Hepatocyte (in vitro differentiated cells): ENCODE data around the gene MDFI. TPM values are rescaled to one million over a fixed set of nuclear protein-coding genes. Genes with fewer than 3 reads are reported as not detected.

Experiments
- DNase-seq: peaks from one replicate; pipeline ENCODE4 v3.0.0-alpha.2; 2016; ENCODE audit warnings: low spot score
- H2AFZ ChIP-seq: fragments of 200-600 bp; sonication (generic); 2 replicates; pipeline ENCODE4 v1.6.0; 2016; ENCODE audit warnings: antibody characterized with exemption, mild to moderate bottlenecking
- H3K27ac ChIP-seq: fragments of 200-600 bp; sonication (generic); 2 replicates; pipeline ENCODE4 v1.5.1; 2016; ENCODE audit warnings: mild to moderate bottlenecking
- H3K27me3 ChIP-seq: fragments of 200-600 bp; sonication (generic); 2 replicates; pipeline ENCODE4 v1.6.1; 2016
- H3K36me3 ChIP-seq: fragments of 200-600 bp; sonication (generic); replicated peaks from 2 replicates; pipeline ENCODE4 v1.5.1; 2016; ENCODE audit warnings: low read depth; ENCODE audit not compliant: insufficient read depth
- H3K4me1 ChIP-seq: fragments of 200-600 bp; sonication (generic); 2 replicates; pipeline ENCODE4 v1.5.1; 2016; ENCODE audit warnings: mild to moderate bottlenecking, moderate library complexity; ENCODE audit not compliant: insufficient read depth
- H3K4me2 ChIP-seq: fragments of 200-600 bp; sonication (generic); 2 replicates; pipeline ENCODE4 v1.6.0; 2016
- H3K4me3 ChIP-seq: fragments of 200-600 bp; sonication (generic); 2 replicates; pipeline ENCODE4 v1.5.1; 2016; ENCODE audit warnings: mild to moderate bottlenecking
- H3K79me2 ChIP-seq: fragments of 200-600 bp; sonication (generic); 2 replicates; pipeline ENCODE4 v1.6.0; 2017; ENCODE audit warnings: mild to moderate bottlenecking
- H3K9me2 ChIP-seq: fragments of 200-600 bp; sonication (generic); replicated peaks from 2 replicates; pipeline ENCODE4 v1.6.0; 2017; ENCODE audit warnings: mild to moderate bottlenecking; ENCODE audit not compliant: insufficient read depth
- H3K9me3 ChIP-seq: fragments of 200-600 bp; sonication (generic); 2 replicates; pipeline ENCODE4 v1.5.1; 2016; ENCODE audit warnings: low read depth, mild to moderate bottlenecking
- H4K20me1 ChIP-seq: fragments of 200-600 bp; sonication (generic); 2 replicates; pipeline ENCODE4 v1.6.0; 2016; ENCODE audit warnings: mild to moderate bottlenecking; ENCODE audit not compliant: insufficient read depth, poor library complexity, severe bottlenecking
- CTCF ChIP-seq: fragments of 200-600 bp; sonication (generic); IDR thresholded peaks from 2 replicates; pipeline ENCODE4 v1.5.1; 2016; ENCODE audit warnings: antibody characterized with exemption, mild to moderate bottlenecking; ENCODE audit not compliant: poor library complexity
- EZH2 ChIP-seq: fragments of 200-600 bp; sonication (generic); IDR thresholded peaks from 2 replicates; pipeline ENCODE4 v1.6.1; 2016; ENCODE audit warnings: antibody characterized with exemption, mild to moderate bottlenecking, borderline replicate concordance
- EZH2phosphoT487 ChIP-seq: fragments of 200-600 bp; sonication (generic); IDR thresholded peaks from one replicate; pipeline ENCODE4 v1.6.1; 2018; ENCODE audit warnings: antibody characterized with exemption, mild to moderate bottlenecking, low read depth, moderate library complexity; ENCODE audit not compliant: unreplicated experiment, severe bottlenecking
- WGBS: methylation state at CpG from one replicate; pipeline ENCODE4 v1.1.6; 2016; ENCODE audit warnings: low lambda C conversion rate; ENCODE audit errors: missing lambda C conversion rate; 5-methylcytosine and 5-hydroxymethylcytosine counted together
- polyA plus RNA-seq: library from polyadenylated mRNA; unstranded; fragments of >200 nt; fragmentation: Nextera tagmentation; extraction: Ambion mirVana; gene quantifications from 2 replicates; pipeline ENCODE4 v1.2.1, GENCODE V29; 2016
- total RNA-seq: library from RNA; depleted of rRNA; stranded (reverse); fragments of >200 nt; gene quantifications from 2 replicates; pipeline ENCODE4 v1.2.3, GENCODE V29; 2014

The MDFI gene
- total and polyA plus RNA-seq, 2 experiments from 2014 or later, result 45.2 to 106 TPM

- no peaks in the 10 kb centered on the region for H3K9me2 ChIP-seq
- H4K20me1 ChIP-seq, result no peaks in the 10 kb centered on the region
- no peaks in the 10 kb centered on the region for H3K9me3 ChIP-seq
- no peaks in the 10 kb centered on the region for H3K36me3 ChIP-seq
- no peak overlapping the region for H3K4me2 ChIP-seq
- no peak overlapping the region for H3K4me3 ChIP-seq
- H2AFZ ChIP-seq, result no peak overlapping the region
- DNase-seq, result no peak
- no peak overlapping the region for H3K27ac ChIP-seq
- no peaks in the 10 kb centered on the region for H3K4me1 ChIP-seq
- H3K79me2 ChIP-seq, result no peaks in the 10 kb centered on the region
- H3K27me3 ChIP-seq, result no peaks in the 10 kb centered on the region
- no peak for TF ChIP-seq EZH2
- TF ChIP-seq EZH2phosphoT487, result no peak
- no peak for TF ChIP-seq CTCF
- 88% methylated on average over 6 of the region's 6 CpGs for WGBS
Observed at GRCh38 chr6:41695825-41696224, 57.6 kb downstream of the MDFI start.

DNA sequence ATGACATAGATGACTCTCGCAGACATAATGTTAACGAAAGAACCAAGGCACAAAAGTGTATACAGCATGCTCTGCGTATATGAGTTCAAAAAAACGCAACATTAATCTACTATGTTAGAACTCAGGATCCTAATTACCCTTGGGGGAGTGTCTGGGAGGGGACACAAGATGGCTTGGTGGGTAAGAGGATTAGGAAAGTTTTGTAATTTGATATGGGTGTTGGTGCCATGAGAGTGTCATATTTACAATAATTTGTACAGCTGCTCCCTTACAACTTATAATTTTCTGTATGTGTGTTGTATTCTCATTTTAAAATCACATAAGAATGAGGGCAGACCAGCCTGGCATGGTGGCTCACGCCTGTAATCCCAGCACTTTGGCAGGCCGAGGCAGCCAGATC lies 58.5 kb downstream of the MDFI start:
- Histone ChIP-seq H3K27me3 (no peaks in the 10 kb centered on the region), H3K9me3 (no peaks in the 10 kb centered on the region), H3K4me2 (no peak overlapping the region), H3K9me2 (no peaks in the 10 kb centered on the region), H3K4me3 (no peak overlapping the region), H4K20me1 (no peaks in the 10 kb centered on the region), H3K79me2 (no peaks in the 10 kb centered on the region), H3K36me3 (no peaks in the 10 kb centered on the region), H3K4me1 (no peaks in the 10 kb centered on the region), H2AFZ (no peak overlapping the region), H3K27ac (no peak overlapping the region)
- DNase-seq, result no peak
- TF ChIP-seq CTCF (no peak), EZH2phosphoT487 (no peak), EZH2 (no peak)
- 92% methylated on average over 6 of the region's 6 CpGs for WGBS

- Histone ChIP-seq H2AFZ (no peak overlapping the region), H3K36me3 (no peaks in the 10 kb centered on the region), H3K27ac (no peak overlapping the region)
Observed at GRCh38 chr6:41697861-41698781, 59.9 kb downstream of the MDFI start.

More at GRCh38 chr6:41697861-41698781, 59.9 kb downstream of the MDFI start:
- Histone ChIP-seq H3K4me1 (no peaks in the 10 kb centered on the region), H3K79me2 (no peaks in the 10 kb centered on the region), H3K9me3 (no peaks in the 10 kb centered on the region), H3K4me2 (no peak overlapping the region), H3K4me3 (no peak overlapping the region), H3K27me3 (no peaks in the 10 kb centered on the region), H4K20me1 (no peaks in the 10 kb centered on the region), H3K9me2 (no peaks in the 10 kb centered on the region)
- TF ChIP-seq EZH2phosphoT487, result no peak
- no peak for TF ChIP-seq CTCF
- no peak for TF ChIP-seq EZH2
- WGBS, result 66% methylated on average over 15 of the region's 15 CpGs
- DNase-seq, result no peak
